SH-SY5Y (cell line): ENCODE measurements around the gene JAK3.

Experiments
- GATA2 ChIP-seq: IDR thresholded peaks from 2 replicates; pipeline ENCODE4 v1.6.1; 2011; ENCODE audit warnings: mild to moderate bottlenecking, low read depth, low read length
- GATA3 ChIP-seq: IDR thresholded peaks from 2 replicates; pipeline ENCODE4 v1.6.1; 2011; ENCODE audit warnings: low read depth, mild to moderate bottlenecking, low read length, moderate library complexity

- TF ChIP-seq GATA2 (no peak), GATA3 (no peak)
Measured at GRCh38 chr19:17877696-17878095, 29.9 kb upstream of the JAK3 start.
